Measurements from ENCODE around the gene BMP3. TPM values are rescaled to one million over a fixed set of nuclear protein-coding genes. Genes with fewer than 3 reads are reported as not detected.

The BMP3 gene
- total RNA-seq, 1 experiment from 2014 or later: 0.17 TPM

GRCh38 chr4:81030981-81031791 lies 678 bp downstream of the BMP3 start:
- H3K9me3 Mint-ChIP-seq (ENCODE audit: low read depth, unreplicated experiment): no peaks in the 10 kb centered on the region
- no peak for TF ChIP-seq CTCF (IDR thresholded peaks at IDR 0.05; ENCODE audit: unreplicated experiment)
- CTCF ChIA-PET: interaction anchor here (0.6 to 1.3 kb wide), 4 partner anchors 8 to 330 kb away, joined by 3 to 7 read pairs (median 4); no protein-coding TSS in a partner anchor
- DNase-seq: peak; percentile 16
- intact Hi-C loops (cut with micrococcal nuclease; ENCODE audit: unreplicated experiment): no loop called here
- H3K4me3 Mint-ChIP-seq (ENCODE audit: low read depth, unreplicated experiment): peak overlapping the region; percentile 88
- peak overlapping the region; percentile 5 for H3K27ac Mint-ChIP-seq (ENCODE audit: unreplicated experiment)
- H3K36me3 Mint-ChIP-seq (ENCODE audit: insufficient read depth, unreplicated experiment): peaks cover 17% of the 10 kb centered on the region
- H3K4me1 Mint-ChIP-seq (ENCODE audit: low read depth, unreplicated experiment): peaks cover 7% of the 10 kb centered on the region
- H3K27me3 Mint-ChIP-seq (ENCODE audit: unreplicated experiment): peaks cover 36% of the 10 kb centered on the region
- BruUV-seq (replicated peaks): no TSS peak

GRCh38 chr4:81031796-81032551 lies 1.5 kb downstream of the BMP3 start:
- no TSS peak for BruUV-seq (replicated peaks)
- Mint-ChIP-seq H3K36me3 (ENCODE audit: insufficient read depth, unreplicated experiment) (peaks cover 17% of the 10 kb centered on the region), H3K27me3 (ENCODE audit: unreplicated experiment) (peaks cover 36% of the 10 kb centered on the region), H3K4me1 (ENCODE audit: low read depth, unreplicated experiment) (peaks cover 7% of the 10 kb centered on the region), H3K27ac (ENCODE audit: unreplicated experiment) (no peak overlapping the region), H3K9me3 (ENCODE audit: low read depth, unreplicated experiment) (no peaks in the 10 kb centered on the region), H3K4me3 (ENCODE audit: low read depth, unreplicated experiment) (peak overlapping the region; percentile 88)
- CTCF ChIA-PET: interaction anchor here (0.7 to 1.4 kb wide), 2 partner anchors 10 to 497 kb away, joined by 3 to 4 read pairs; no protein-coding TSS in a partner anchor
- no peak for TF ChIP-seq CTCF (IDR thresholded peaks at IDR 0.05; ENCODE audit: unreplicated experiment)
- intact Hi-C loops (cut with micrococcal nuclease; ENCODE audit: unreplicated experiment): no loop called here
- no peak for DNase-seq

GRCh38 chr4:81032771-81033684 lies 2.5 kb downstream of the BMP3 start:
- Mint-ChIP-seq H3K4me1 (ENCODE audit: low read depth, unreplicated experiment) (peaks cover 7% of the 10 kb centered on the region), H3K27me3 (ENCODE audit: unreplicated experiment) (peaks cover 33% of the 10 kb centered on the region), H3K4me3 (ENCODE audit: low read depth, unreplicated experiment) (no peak overlapping the region), H3K27ac (ENCODE audit: unreplicated experiment) (no peak overlapping the region), H3K36me3 (ENCODE audit: insufficient read depth, unreplicated experiment) (peaks cover 17% of the 10 kb centered on the region), H3K9me3 (ENCODE audit: low read depth, unreplicated experiment) (no peaks in the 10 kb centered on the region)
- DNase-seq: no peak
- CTCF ChIA-PET: interaction anchor here (0.7 to 1.4 kb wide), 2 partner anchors 11 to 499 kb away, joined by 3 to 4 read pairs; no protein-coding TSS in a partner anchor
- no peak for TF ChIP-seq CTCF (IDR thresholded peaks at IDR 0.05; ENCODE audit: unreplicated experiment)
- intact Hi-C loops (cut with micrococcal nuclease; ENCODE audit: unreplicated experiment): no loop called here
- BruUV-seq (replicated peaks): no TSS peak
